ENCODE data around the gene AADACL4. TPM values are rescaled to one million over a fixed set of nuclear protein-coding genes. Genes with fewer than 3 reads are reported as not detected.
"Not testable (repeated sequence)": the region's sequence is repeated elsewhere in the genome, so short reads cannot be mapped to it uniquely, and the experiment has no call there.

The AADACL4 gene
- total RNA-seq, 2 experiments from 2014 or later = not detected

DNA sequence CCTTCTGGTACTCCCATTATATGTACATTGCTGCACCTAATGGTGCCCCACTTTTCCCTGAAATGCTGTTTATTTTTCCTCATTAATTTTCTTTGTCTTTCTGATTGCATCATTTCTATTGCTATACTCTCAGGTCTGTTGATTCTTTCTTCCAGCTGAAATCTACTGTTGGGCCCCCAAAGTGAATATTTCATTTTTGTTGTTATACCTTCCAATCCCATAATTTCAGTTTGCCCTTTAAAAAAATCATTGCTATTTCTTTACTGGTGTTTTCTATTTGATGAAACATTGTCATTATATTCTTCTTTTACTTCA lies 3.0 kb upstream of the AADACL4 start:
- peaks cover 14% of the 10 kb centered on the region for H3K9me3 Mint-ChIP-seq (ENCODE audit: low read depth)
- H3K4me3 Mint-ChIP-seq = no peak overlapping the region
- peaks cover 5% of the 10 kb centered on the region for H3K27me3 Mint-ChIP-seq
- CTCF ChIA-PET = interaction anchor here (1.1 to 2.1 kb wide), 2 partner anchors 10 to 18 kb away, joined by 5 to 8 read pairs; no protein-coding TSS in a partner anchor
- DNase-seq (no peak), ATAC-seq (no peak)
- H3K36me3 Mint-ChIP-seq = peaks cover 8% of the 10 kb centered on the region
- no peak overlapping the region for H3K27ac Mint-ChIP-seq
- H3K4me1 Mint-ChIP-seq = no peaks in the 10 kb centered on the region

DNA sequence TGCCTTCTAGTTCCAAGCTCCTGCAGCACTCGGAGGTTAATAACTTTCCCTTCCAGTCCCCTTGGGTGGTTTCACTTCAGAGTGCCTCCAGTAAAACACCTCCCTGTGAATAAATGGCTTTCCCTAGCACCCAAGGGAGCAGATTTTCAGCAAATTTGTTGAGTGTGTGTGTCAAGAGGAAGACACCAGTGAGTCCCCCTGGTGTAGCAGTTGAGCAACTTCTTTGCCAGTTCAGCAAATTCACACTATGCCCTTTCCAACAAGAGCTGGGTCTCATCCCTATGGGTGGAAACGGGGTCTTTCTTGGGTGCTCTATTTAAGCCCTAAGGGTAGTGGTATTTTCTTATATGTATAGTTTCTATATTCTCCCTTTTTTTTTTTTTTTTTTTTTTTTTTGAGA lies 806 bp upstream of the AADACL4 start:
- Mint-ChIP-seq H3K4me1 (no peaks in the 10 kb centered on the region), H3K9me3 (ENCODE audit: low read depth) (peaks cover 14% of the 10 kb centered on the region), H3K27ac (no peak overlapping the region), H3K27me3 (peaks cover 11% of the 10 kb centered on the region), H3K4me3 (no peak overlapping the region), H3K36me3 (peaks cover 8% of the 10 kb centered on the region)
- ATAC-seq = no peak
- CTCF ChIA-PET = interaction anchor here (1.3 to 2.1 kb wide), 3 partner anchors 13 to 331 kb away, joined by 3 to 8 read pairs (median 4); no protein-coding TSS in a partner anchor
- DNase-seq = no peak

DNA sequence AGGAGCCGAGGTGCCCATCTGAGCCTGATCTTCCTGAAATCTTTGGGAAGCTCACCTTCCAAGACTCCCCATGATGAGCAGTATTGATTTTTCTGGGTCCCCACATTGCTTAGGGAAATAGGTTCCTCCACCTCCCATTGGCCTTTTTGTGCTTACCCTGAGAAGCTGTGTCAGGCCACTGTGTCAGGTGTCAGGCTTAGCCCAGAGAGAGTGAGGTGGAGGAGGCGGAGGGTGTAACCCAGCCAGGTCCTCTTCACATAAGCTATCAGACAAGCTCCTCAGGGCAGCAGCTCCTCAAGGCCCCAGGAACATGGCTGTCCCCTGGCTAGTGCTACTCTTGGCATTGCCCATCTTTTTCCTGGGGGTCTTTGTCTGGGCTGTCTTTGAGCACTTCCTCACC lies 352 bp downstream of the AADACL4 start:
- peaks cover 14% of the 10 kb centered on the region for H3K9me3 Mint-ChIP-seq (ENCODE audit: low read depth)

DNA sequence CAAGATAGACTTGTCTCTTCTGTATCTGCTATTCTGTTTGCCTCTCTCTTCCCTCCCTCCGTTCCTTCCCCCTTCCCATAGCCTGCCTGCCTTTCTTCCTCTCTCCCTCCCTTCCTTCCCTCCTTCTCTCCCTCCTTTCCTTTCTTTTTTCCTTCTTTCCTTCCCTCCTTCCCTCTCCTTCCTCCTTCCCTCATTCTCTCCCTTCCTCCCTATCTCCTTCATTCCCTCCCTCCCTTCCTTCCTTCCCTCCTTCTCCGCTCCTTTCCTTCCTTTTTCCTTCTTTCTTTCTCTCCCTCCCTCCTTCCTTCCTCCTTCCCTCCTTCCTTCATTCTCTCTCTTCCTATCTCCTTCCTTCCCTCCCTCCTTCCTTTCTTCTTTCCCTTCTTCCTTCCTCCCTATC lies 944 bp downstream of the AADACL4 start:
- Mint-ChIP-seq H3K27me3 (peaks cover 16% of the 10 kb centered on the region), H3K27ac (no peak overlapping the region), H3K4me1 (no peaks in the 10 kb centered on the region), H3K9me3 (ENCODE audit: low read depth) (peaks cover 14% of the 10 kb centered on the region), H3K4me3 (no peak overlapping the region), H3K36me3 (peaks cover 8% of the 10 kb centered on the region)
- DNase-seq (no peak), ATAC-seq (no peak)
- CTCF ChIA-PET = interaction anchor here (1.6 kb wide), 1 partner anchor 12 kb away, joined by 4 read pairs; no protein-coding TSS in a partner anchor

More for the DNA sequence above, 352 bp downstream of the AADACL4 start:
- Mint-ChIP-seq H3K27ac (no peak overlapping the region), H3K4me3 (no peak overlapping the region), H3K27me3 (peaks cover 16% of the 10 kb centered on the region), H3K4me1 (no peaks in the 10 kb centered on the region), H3K36me3 (peaks cover 8% of the 10 kb centered on the region)
- DNase-seq (no peak), ATAC-seq (peak; percentile 30)
- CTCF ChIA-PET = interaction anchor here (1.3 to 1.6 kb wide), 2 partner anchors 12 to 332 kb away, joined by 3 to 4 read pairs; no protein-coding TSS in a partner anchor

DNA sequence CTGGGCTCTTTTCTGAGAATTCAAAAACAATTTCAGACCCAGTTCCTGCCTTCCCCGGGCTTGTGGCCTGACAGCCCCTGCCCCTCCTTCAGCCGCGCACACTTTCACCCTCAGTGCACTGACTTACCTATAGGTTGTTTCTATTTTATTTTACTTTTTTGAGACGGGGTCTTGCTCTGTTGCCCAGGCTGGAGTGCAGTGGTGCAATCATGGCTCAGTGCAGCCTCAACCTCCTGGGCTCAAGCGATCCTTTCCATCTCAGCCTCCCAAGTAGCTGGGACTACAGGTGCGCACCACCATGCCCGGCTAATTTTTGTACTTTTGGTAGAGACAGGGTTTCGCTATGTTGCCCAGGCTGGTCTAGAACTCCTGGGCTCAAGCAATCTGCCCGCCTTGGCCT lies 1.5 kb downstream of the AADACL4 start:
- ATAC-seq; H3K36me3 Mint-ChIP-seq; DNase-seq; H3K27ac Mint-ChIP-seq; H3K4me3 Mint-ChIP-seq; H3K4me1 Mint-ChIP-seq; H3K9me3 Mint-ChIP-seq (ENCODE audit: low read depth): not testable (repeated sequence)
- peaks cover 21% of the 10 kb centered on the region for H3K27me3 Mint-ChIP-seq
- CTCF ChIA-PET = interaction anchor here (2.3 kb wide), 1 partner anchor 13 kb away, joined by 8 read pairs; no protein-coding TSS in a partner anchor

DNA sequence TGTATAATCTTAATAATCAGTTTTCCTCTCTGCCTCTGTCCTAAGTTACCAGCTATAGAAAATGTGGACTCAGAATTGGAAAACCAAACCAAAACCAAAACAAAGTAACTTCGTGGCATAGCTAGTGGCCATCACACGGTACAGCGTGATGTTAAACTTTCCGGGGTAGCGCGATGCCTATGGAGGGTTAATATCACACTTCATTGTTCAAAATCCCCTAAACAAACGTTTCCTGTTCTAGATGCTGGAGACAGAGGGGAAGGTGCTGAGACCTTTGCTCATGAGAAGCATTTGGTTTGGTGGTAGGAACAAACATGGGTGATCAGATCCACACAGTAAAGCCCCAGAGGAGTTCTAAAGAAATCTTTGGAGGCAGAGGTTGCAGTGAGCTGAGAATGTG lies 4.9 kb downstream of the AADACL4 start:
- ATAC-seq (peak; percentile 23), DNase-seq (no peak)
- CTCF ChIA-PET = interaction anchor here (3.3 kb wide), 1 partner anchor 10 kb away, joined by 21 read pairs; no protein-coding TSS in a partner anchor
- H3K4me1 Mint-ChIP-seq = no peaks in the 10 kb centered on the region
- H3K36me3 Mint-ChIP-seq = no peaks in the 10 kb centered on the region
- no peak overlapping the region for H3K4me3 Mint-ChIP-seq
- H3K27me3 Mint-ChIP-seq = peaks cover 25% of the 10 kb centered on the region
- no peak overlapping the region for H3K27ac Mint-ChIP-seq
- no peaks in the 10 kb centered on the region for H3K9me3 Mint-ChIP-seq (ENCODE audit: low read depth)

DNA sequence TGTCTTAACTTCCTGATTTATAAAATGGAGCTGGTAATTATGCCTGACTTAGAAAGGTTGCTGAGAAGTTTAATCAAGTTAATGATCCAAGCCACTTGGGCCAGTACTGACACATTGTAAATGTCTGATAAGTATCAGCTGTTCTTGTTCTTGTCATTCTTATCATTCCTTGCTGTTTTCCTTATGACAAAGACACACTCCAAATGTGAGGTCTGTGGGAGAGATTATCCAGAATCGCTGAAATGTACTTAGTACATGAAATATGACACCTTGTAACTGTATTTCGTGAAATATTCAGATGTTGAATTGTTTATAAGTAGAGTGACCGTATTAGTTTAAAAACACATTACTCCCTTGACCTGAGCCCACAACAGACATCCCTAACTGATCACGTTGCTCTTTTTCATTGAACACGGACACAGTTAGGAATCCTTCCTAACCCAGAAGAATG lies 6.1 kb downstream of the AADACL4 start:
- H3K9me3 Mint-ChIP-seq (ENCODE audit: low read depth) = no peaks in the 10 kb centered on the region
- peaks cover 22% of the 10 kb centered on the region for H3K27me3 Mint-ChIP-seq
- H3K4me3 Mint-ChIP-seq = no peak overlapping the region
- H3K4me1 Mint-ChIP-seq = no peaks in the 10 kb centered on the region
- no peak for DNase-seq
- no peaks in the 10 kb centered on the region for H3K36me3 Mint-ChIP-seq
- H3K27ac Mint-ChIP-seq = no peak overlapping the region
- no peak for ATAC-seq
- CTCF ChIA-PET = interaction anchor here (0.9 to 3.3 kb wide), 2 partner anchors 9 to 371 kb away, joined by 3 to 21 read pairs; no protein-coding TSS in a partner anchor

DNA sequence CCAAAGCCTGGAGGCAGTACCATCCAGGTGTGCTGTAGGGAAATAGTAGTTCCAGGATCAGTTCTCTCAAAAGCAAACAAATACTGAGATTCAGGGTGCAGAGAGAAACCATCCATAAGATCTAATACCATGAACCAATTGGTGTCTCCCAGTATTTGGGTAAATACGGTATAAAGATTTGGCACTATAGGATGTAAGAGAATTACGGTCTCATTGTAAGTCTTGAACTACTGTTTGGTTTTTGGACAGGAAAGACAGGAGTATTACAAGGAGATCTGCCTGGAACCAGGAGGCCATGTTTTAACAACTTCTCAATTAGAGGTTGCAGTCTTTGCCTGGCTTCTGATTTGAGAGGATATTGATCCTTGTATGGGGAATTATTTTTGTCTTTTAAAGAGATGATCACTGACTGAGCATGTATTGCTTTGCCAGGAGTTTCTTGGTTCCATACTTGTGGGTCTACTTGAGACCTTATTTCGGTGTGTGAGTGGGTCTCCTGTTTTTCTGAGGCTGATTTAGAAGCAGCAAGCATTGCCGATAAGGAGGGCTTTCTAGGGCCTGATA lies 10.2 kb downstream of the AADACL4 start:
- CTCF ChIA-PET = interaction anchor here (1.4 kb wide), 1 partner anchor 375 kb away, joined by 3 read pairs; no protein-coding TSS in a partner anchor
- peaks cover 17% of the 10 kb centered on the region for H3K27me3 Mint-ChIP-seq
- ATAC-seq (no peak), DNase-seq (no peak)
- H3K9me3 Mint-ChIP-seq (ENCODE audit: low read depth) = no peaks in the 10 kb centered on the region
- H3K4me1 Mint-ChIP-seq = peaks cover 6% of the 10 kb centered on the region
- no peak overlapping the region for H3K4me3 Mint-ChIP-seq
- no peak overlapping the region for H3K27ac Mint-ChIP-seq
- H3K36me3 Mint-ChIP-seq = no peaks in the 10 kb centered on the region

DNA sequence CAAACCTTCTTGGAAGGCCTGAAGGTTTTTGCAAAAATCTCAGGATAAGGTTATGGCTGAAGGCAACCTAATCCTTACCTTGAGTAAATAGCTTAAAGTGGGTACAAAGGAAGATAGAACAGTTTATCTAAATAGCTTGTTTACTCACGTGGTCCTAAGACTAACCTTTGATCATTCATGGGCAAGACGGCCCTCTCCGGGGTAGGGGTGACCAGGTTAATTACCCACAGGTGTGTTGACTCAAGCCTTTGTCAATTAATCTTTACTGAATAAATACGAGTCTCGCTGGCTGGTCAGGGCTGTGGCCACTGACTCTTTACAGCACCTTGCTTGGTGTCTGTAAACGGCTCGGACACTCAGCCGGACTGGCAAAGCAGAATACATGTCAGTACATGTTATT lies 10.8 kb downstream of the AADACL4 start:
- no peak for DNase-seq

DNA sequence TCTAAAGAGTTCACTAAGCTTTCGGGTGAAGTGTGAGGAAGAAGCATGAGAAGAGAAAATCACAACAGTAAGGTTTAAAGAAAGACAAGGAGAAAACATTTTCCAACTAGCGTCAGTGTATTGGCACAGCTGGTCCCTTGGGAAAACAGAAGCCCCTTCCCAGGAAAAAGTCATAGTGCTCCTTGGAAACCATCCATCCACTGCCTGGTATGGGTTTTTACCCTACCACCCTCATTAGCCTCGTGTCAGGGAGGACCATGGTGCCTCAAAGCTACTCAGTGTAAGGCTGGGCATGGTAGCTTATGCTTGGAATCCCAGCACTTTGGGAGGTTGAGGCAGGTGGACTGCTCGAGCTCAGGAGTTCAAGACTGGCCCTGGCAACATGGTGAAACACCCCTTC lies 12.7 kb downstream of the AADACL4 start:
- Mint-ChIP-seq H3K36me3 (no peaks in the 10 kb centered on the region), H3K4me3 (no peak overlapping the region), H3K4me1 (peaks cover 6% of the 10 kb centered on the region), H3K27me3 (peaks cover 11% of the 10 kb centered on the region), H3K9me3 (ENCODE audit: low read depth) (no peaks in the 10 kb centered on the region), H3K27ac (no peak overlapping the region)
- CTCF ChIA-PET = interaction anchor here (0.8 to 6.7 kb wide), 7 partner anchors 9 to 427 kb away, joined by 3 to 63 read pairs (median 4); partner anchors contain the start of genes AADACL4 and DHRS3
- DNase-seq (no peak), ATAC-seq (no peak)

More for the DNA sequence above, 10.8 kb downstream of the AADACL4 start:
- no peak for ATAC-seq
- H3K27me3 Mint-ChIP-seq = peaks cover 15% of the 10 kb centered on the region
- CTCF ChIA-PET = interaction anchor here (1.4 to 6.7 kb wide), 2 partner anchors 36 to 376 kb away, joined by 3 to 63 read pairs; partner anchors contain the start of gene DHRS3
- no peak overlapping the region for H3K4me3 Mint-ChIP-seq
- no peaks in the 10 kb centered on the region for H3K36me3 Mint-ChIP-seq
- H3K4me1 Mint-ChIP-seq = peaks cover 6% of the 10 kb centered on the region
- no peaks in the 10 kb centered on the region for H3K9me3 Mint-ChIP-seq (ENCODE audit: low read depth)
- H3K27ac Mint-ChIP-seq = no peak overlapping the region

DNA sequence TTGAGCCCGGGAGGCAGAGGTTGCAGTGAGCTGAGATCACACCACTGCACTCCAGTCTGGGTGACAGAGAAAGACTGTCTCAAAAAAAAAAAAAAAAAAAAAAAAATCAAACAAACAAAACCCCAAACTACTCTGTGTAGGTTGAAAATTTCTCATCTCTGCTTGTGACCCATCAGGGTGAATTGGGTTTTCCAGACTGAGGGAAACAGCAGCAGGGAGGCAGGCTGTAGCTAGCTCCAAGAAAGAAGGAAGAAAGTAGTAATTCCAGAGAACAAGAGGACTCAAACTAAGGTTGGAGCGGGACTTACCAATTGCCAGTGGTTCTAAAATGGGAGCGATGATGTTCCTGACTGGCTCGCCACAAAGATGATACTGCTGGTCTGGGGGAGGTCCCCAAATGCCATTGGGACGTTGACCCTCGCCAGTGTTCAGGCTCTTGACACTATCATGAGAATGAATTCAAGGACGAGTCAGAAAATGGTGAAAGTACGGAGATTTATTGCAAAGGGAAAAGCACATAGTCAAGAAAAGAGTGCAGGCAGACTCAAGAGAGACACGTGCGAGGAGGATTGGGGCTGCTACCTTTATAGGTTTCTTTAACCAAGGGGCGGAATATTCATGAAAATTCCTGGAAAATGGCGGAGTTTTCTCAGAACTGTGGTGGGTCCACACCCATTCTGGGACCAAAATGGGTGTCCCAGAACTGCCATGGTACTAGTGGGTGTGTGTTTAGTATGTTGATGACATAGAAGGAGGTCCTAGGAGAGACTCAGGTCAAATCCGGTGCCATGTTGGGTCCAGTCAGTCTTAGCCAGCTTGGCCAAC lies 13.4 kb downstream of the AADACL4 start:
- peaks cover 6% of the 10 kb centered on the region for H3K4me1 Mint-ChIP-seq
- H3K4me3 Mint-ChIP-seq = no peak overlapping the region
- DNase-seq (no peak), ATAC-seq (no peak)
- no peaks in the 10 kb centered on the region for H3K36me3 Mint-ChIP-seq
- CTCF ChIA-PET = interaction anchor here (0.9 to 6.7 kb wide), 7 partner anchors 9 to 386 kb away, joined by 3 to 63 read pairs (median 17); partner anchors contain the start of genes AADACL4 and DHRS3
- peaks cover 8% of the 10 kb centered on the region for H3K27me3 Mint-ChIP-seq
- H3K27ac Mint-ChIP-seq = no peak overlapping the region
- no peaks in the 10 kb centered on the region for H3K9me3 Mint-ChIP-seq (ENCODE audit: low read depth)

DNA sequence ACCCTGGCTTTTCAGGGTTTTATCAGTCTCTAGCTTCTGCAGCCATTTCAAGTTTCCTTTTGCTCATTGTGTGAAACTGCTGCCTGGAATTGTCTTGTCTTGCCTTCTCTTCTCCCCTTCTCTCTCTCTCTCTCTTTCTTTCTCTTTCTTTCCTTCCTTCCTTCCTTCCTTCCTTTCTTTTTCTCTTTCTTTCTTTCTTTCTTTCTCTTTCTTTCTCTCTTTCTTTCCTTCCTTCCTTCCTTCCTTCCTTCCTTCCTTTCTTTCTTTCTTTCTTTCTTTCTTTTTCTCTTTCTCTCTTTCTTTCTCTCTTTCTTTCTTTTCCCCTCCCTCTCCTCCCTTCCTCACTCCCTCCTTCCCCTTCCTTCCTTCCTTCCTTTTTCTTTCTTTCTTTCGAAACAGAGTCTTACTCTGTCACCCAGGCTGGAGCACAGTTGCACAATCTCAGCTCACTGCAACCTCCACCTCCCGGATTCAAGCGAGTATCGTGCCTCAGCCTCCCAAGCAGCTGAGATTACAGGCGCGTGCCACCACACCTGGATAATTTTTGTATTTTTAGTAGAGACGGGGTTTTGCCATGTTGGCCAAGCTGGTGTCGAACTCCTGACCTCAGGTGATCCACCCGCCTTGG lies 14.1 kb downstream of the AADACL4 start:
- not testable (repeated sequence) for H3K27ac Mint-ChIP-seq; H3K36me3 Mint-ChIP-seq; H3K4me3 Mint-ChIP-seq; H3K4me1 Mint-ChIP-seq; H3K9me3 Mint-ChIP-seq (ENCODE audit: low read depth); ATAC-seq; H3K27me3 Mint-ChIP-seq; DNase-seq
- CTCF ChIA-PET = interaction anchor here (0.7 to 6.7 kb wide), 22 partner anchors 8 to 564 kb away, joined by 3 to 63 read pairs (median 9); partner anchors contain the start of gene DHRS3

All from activated CD8-positive, alpha-beta memory T cell treated with anti-CD3 and anti-CD28 coated beads, Interleukin-2, amount 10 ng/mL, durations not matched to agents 7 days and 5 days (primary cell).